K562 (cell line): ENCODE results near the gene NT5DC4. TPM values are rescaled to one million over a fixed set of nuclear protein-coding genes. Genes with fewer than 3 reads are reported as not detected.

Experiments
- ARNT ChIP-seq, 2 experiments: fragments of 450-650 bp; IDR thresholded peaks; 2 replicates each; pipeline ENCODE4 v1.6.1; 2016; ENCODE audit warnings: mild to moderate bottlenecking in 1 of 2
- CEBPB ChIP-seq: fragments of 450-650 bp; IDR thresholded peaks from 2 replicates; pipeline ENCODE4 v1.6.1; 2016; ENCODE audit warnings: missing genetic modification characterization, missing compliant biosample characterization
- ILK ChIP-seq: fragments of 450-650 bp; IDR thresholded peaks from 2 replicates; pipeline ENCODE4 v1.6.1; 2016; ENCODE audit warnings: missing genetic modification characterization, low read depth, mild to moderate bottlenecking, missing compliant biosample characterization, moderate library complexity, borderline replicate concordance
- JUND ChIP-seq, 2 experiments: IDR thresholded peaks; 2 replicates in 1 of 2; 3 replicates in 1 of 2; pipeline ENCODE4 v1.6.1; 2011; ENCODE audit warnings: borderline replicate concordance in 2 of 2, low read depth in 2 of 2, low read length in 2 of 2, improper control_type of control experiment in 1 of 2, missing biosample characterization in 1 of 2, missing genetic modification characterization in 1 of 2, missing genetic modification reagents in 1 of 2
- MGA ChIP-seq: fragments of 450-650 bp; IDR thresholded peaks from 2 replicates; pipeline ENCODE4 v1.6.1; 2016; ENCODE audit warnings: mild to moderate bottlenecking, moderate library complexity
- SMARCA4 ChIP-seq: fragments of 450-650 bp; IDR thresholded peaks from 2 replicates; pipeline ENCODE4 v1.6.1; 2016
- TAF7 ChIP-seq: fragments of 450-650 bp; IDR thresholded peaks from 2 replicates; pipeline ENCODE4 v1.6.1; 2016; ENCODE audit warnings: missing genetic modification characterization, missing compliant biosample characterization
- TSC22D4 ChIP-seq: fragments of 450-650 bp; IDR thresholded peaks from 2 replicates; pipeline ENCODE4 v1.6.1; 2016; ENCODE audit warnings: missing genetic modification characterization, missing biosample characterization, control low read depth
- ZNF408 ChIP-seq: fragments of 250-450 bp; sonication (Bioruptor Pico); IDR thresholded peaks from 2 replicates; pipeline ENCODE4 v1.4.0; 2020; ENCODE audit warnings: low read depth, mild to moderate bottlenecking, moderate library complexity
- ZNF561 ChIP-seq: fragments of 450-650 bp; formaldehyde crosslinking; conservative IDR thresholded peaks from 2 replicates; pipeline ENCODE4 v1.4.0; 2020; ENCODE audit warnings: mild to moderate bottlenecking, moderate library complexity
- polyA plus RNA-seq, 8 experiments: library from polyadenylated mRNA; depleted of rRNA in 4 of 8; stranded (reverse) in 5 of 8; unstranded in 3 of 8; fragments of >200 nt; fragmentation: Nextera tagmentation in 2 of 8; fragmentation: Illumina TruSeq in 1 of 8; extraction: Ambion mirVana in 2 of 8; extraction: Trizol in 1 of 8; gene quantifications; 2 replicates each; pipeline versions ENCODE4 v1.2.1 to v1.2.3, GENCODE V29; 2011 to 2014; ENCODE audit warnings: inconsistent platforms in 1 of 8, missing spikeins in 1 of 8
- total RNA-seq, 7 experiments: library from RNA; depleted of rRNA in 6 of 7; stranded (reverse); fragments of >200 nt in 6 of 7; fragmentation: Illumina TruSeq in 2 of 7; extraction: Trizol in 2 of 7; gene quantifications; 2 replicates each; pipeline versions ENCODE4 v1.2.1 to v1.2.3, GENCODE V29; 2011 to 2021; ENCODE audit warnings: low replicate concordance in 1 of 7
- TF ChIP-seq, protein P1 (sequence below): fragments of 450-650 bp; formaldehyde crosslinking; conservative IDR thresholded peaks from 2 replicates; pipeline ENCODE4 v1.4.0; 2022; ENCODE audit warnings: mild to moderate bottlenecking, missing genetic modification characterization

Gene NT5DC4
- total and polyA plus RNA-seq, 9 of the 15 experiments (the other 6 are each of a cell fraction or from before 2014, with no cell fraction given) = 0.44 to 6.9 (median 2.5) TPM

GRCh38 chr2:112784199-112785189 lies 63.7 kb downstream of the NT5DC4 start, which contains the start of gene IL1A (continued):
- TF ChIP-seq ZNF561 (CRISPR knock-in tag) (no peak), ZNF408 (CRISPR knock-in tag) (no peak), MGA (no peak), TSC22D4 (no peak), TAF7 (no peak), ILK (no peak), ARNT (IDR thresholded peaks at IDR 0.05) (no peak), SMARCA4 (peak; percentile 66), CEBPB (tag) (no peak), JUND (IDR thresholded peaks at IDR 0.05; ENCODE audit: borderline replicate concordance, low read depth, low read length) (peak; percentile 32; the same call in 1 of the 2 replicates), JUND (tag; IDR thresholded peaks at IDR 0.05; ENCODE audit: borderline replicate concordance, low read depth, low read length) (no peak)
- TF ChIP-seq, protein P1, sequence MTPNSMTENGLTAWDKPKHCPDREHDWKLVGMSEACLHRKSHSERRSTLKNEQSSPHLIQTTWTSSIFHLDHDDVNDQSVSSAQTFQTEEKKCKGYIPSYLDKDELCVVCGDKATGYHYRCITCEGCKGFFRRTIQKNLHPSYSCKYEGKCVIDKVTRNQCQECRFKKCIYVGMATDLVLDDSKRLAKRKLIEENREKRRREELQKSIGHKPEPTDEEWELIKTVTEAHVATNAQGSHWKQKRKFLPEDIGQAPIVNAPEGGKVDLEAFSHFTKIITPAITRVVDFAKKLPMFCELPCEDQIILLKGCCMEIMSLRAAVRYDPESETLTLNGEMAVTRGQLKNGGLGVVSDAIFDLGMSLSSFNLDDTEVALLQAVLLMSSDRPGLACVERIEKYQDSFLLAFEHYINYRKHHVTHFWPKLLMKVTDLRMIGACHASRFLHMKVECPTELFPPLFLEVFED = no peak
